HEK293 (cell line): Measurements from ENCODE around the gene FOXP1.

Experiments
- CTCF ChIA-PET: fragments of 350-600 bp; formaldehyde crosslinking; extraction: SDS; loops from one replicate; lab custom pipeline; 2021; ENCODE audit warnings: antibody characterized with exemption; lab: Yijun Ruan, JAX
- POLR2A ChIA-PET: fragments of 300-600 bp; formaldehyde crosslinking; extraction: SDS; loops from one replicate; lab custom pipeline; 2020; ENCODE audit warnings: antibody characterized with exemption, inconsistent platforms; lab: Yijun Ruan, JAX
- H3K27ac ChIP-seq: fragments of 200-500 bp; sonication (Bioruptor generic); 2 replicates; pipeline ENCODE4 v1.5.1; 2014; ENCODE audit warnings: low read depth, low read length, control low read depth, inconsistent platforms; ENCODE audit errors: extremely low read depth
- H3K36me3 ChIP-seq, 2 experiments: fragments of 200-500 bp in 1 of 2; sonication (Bioruptor generic) in 1 of 2; 1 replicate in 1 of 2; 2 replicates in 1 of 2; pipeline ENCODE4 v1.5.1; 2014 to 2017; ENCODE audit warnings: inconsistent platforms in 2 of 2, low read length in 2 of 2; ENCODE audit not compliant: control insufficient read depth in 2 of 2, insufficient read depth in 1 of 2
- H3K4me1 ChIP-seq: fragments of 200-500 bp; sonication (Bioruptor generic); 2 replicates; pipeline ENCODE4 v1.5.1; 2014; ENCODE audit warnings: mild to moderate bottlenecking, low read length, inconsistent platforms; ENCODE audit not compliant: control insufficient read depth, insufficient read depth
- H3K4me3 ChIP-seq: 2 replicates; pipeline ENCODE4 v1.5.1; 2011; ENCODE audit warnings: low read depth, mild to moderate bottlenecking, control low read depth, low read length, moderate library complexity
- H3K9me3 ChIP-seq: fragments of 200-500 bp; sonication (Bioruptor generic); 2 replicates; pipeline ENCODE4 v1.5.1; 2014; ENCODE audit warnings: low read depth, low read length, inconsistent platforms; ENCODE audit not compliant: control insufficient read depth, insufficient read depth
- AEBP2 ChIP-seq: fragments of 450-650 bp; formaldehyde crosslinking; IDR thresholded peaks from 2 replicates; pipeline ENCODE4 v1.5.1; 2016; ENCODE audit warnings: missing biosample characterization, missing genetic modification characterization, borderline replicate concordance
- ATF2 ChIP-seq: fragments of 450-650 bp; formaldehyde crosslinking; IDR thresholded peaks from 2 replicates; pipeline ENCODE4 v1.5.1; 2016; ENCODE audit warnings: missing biosample characterization, missing genetic modification characterization, low read depth
- KLF1 ChIP-seq: fragments of 450-650 bp; formaldehyde crosslinking; IDR thresholded peaks from 2 replicates; pipeline ENCODE4 v1.5.1; 2016; ENCODE audit warnings: missing biosample characterization, missing genetic modification characterization
- KLF7 ChIP-seq: fragments of 450-650 bp; formaldehyde crosslinking; IDR thresholded peaks from 2 replicates; pipeline ENCODE4 v1.5.1; 2016; ENCODE audit warnings: missing biosample characterization, missing genetic modification characterization, borderline replicate concordance
- MEIS1 ChIP-seq: sonication (generic); formaldehyde crosslinking; IDR thresholded peaks from 2 replicates; pipeline ENCODE4 v1.8.1; 2022; ENCODE audit warnings: missing genetic modification reagents, mild to moderate bottlenecking, borderline replicate concordance
- PBX3 ChIP-seq: sonication (generic); formaldehyde crosslinking; IDR thresholded peaks from 2 replicates; pipeline ENCODE4 v1.8.1; 2022; ENCODE audit warnings: mild to moderate bottlenecking, moderate library complexity, missing genetic modification reagents
- REST ChIP-seq: fragments of 450-650 bp; formaldehyde crosslinking; IDR thresholded peaks from 2 replicates; pipeline ENCODE4 v1.5.1; 2016; ENCODE audit warnings: missing biosample characterization, missing genetic modification characterization
- ZBTB17 ChIP-seq: fragments of 450-650 bp; formaldehyde crosslinking; IDR thresholded peaks from 2 replicates; pipeline ENCODE4 v1.5.1; 2016; ENCODE audit warnings: missing biosample characterization, missing genetic modification characterization
- ZBTB6 ChIP-seq: fragments of 450-650 bp; formaldehyde crosslinking; IDR thresholded peaks from 2 replicates; pipeline ENCODE4 v1.5.1; 2017; ENCODE audit warnings: missing biosample characterization, missing genetic modification characterization
- ZNF148 ChIP-seq: fragments of 450-650 bp; formaldehyde crosslinking; IDR thresholded peaks from 2 replicates; pipeline ENCODE4 v1.5.0; 2017; ENCODE audit warnings: missing biosample characterization, missing genetic modification characterization, borderline replicate concordance
- ZNF433 ChIP-seq: fragments of 450-650 bp; formaldehyde crosslinking; IDR thresholded peaks from 2 replicates; pipeline ENCODE4 v1.5.1; 2016; ENCODE audit warnings: missing biosample characterization, missing genetic modification characterization, low read depth
- ZNF48 ChIP-seq: fragments of 450-650 bp; formaldehyde crosslinking; IDR thresholded peaks from 2 replicates; pipeline ENCODE4 v1.5.1; 2016; ENCODE audit warnings: missing biosample characterization, missing genetic modification characterization
- ZNF530 ChIP-seq: fragments of 450-650 bp; formaldehyde crosslinking; IDR thresholded peaks from 2 replicates; pipeline ENCODE4 v1.5.1; 2016; ENCODE audit warnings: low read depth, missing biosample characterization, missing genetic modification characterization
- ZNF544 ChIP-seq: fragments of 450-650 bp; formaldehyde crosslinking; IDR thresholded peaks from 2 replicates; pipeline ENCODE4 v1.5.0; 2017; ENCODE audit warnings: missing biosample characterization, missing genetic modification characterization
- ZNF645 ChIP-seq: fragments of 450-650 bp; formaldehyde crosslinking; IDR thresholded peaks from 2 replicates; pipeline ENCODE4; 2016; ENCODE audit warnings: missing biosample characterization, missing genetic modification characterization
- ZNF658 ChIP-seq: fragments of 450-650 bp; formaldehyde crosslinking; IDR thresholded peaks from 2 replicates; pipeline ENCODE4; 2016; ENCODE audit warnings: missing biosample characterization, missing genetic modification characterization

The FOXP1 gene

GRCh38 chr3:71482771-71483170 lies 100.8 kb downstream of the FOXP1 start:
- ChIA-PET POLR2A (no interaction called here), CTCF (no interaction called here)
- Histone ChIP-seq H3K9me3 (no peaks in the 10 kb centered on the region), H3K4me1 (no peaks in the 10 kb centered on the region), H3K4me3 (no peak overlapping the region), H3K36me3 (no peaks in the 10 kb centered on the region), H3K27ac (no peak overlapping the region)
- TF ChIP-seq KLF1 (no peak), ATF2 (tag by site-specific recombination) (no peak), ZBTB6 (tag by site-specific recombination) (no peak), ZNF530 (tag by site-specific recombination) (no peak), REST (no peak), ZNF658 (tag by site-specific recombination) (no peak), ZNF148 (tag by site-specific recombination) (no peak), MEIS1 (CRISPR knock-in tag) (no peak), AEBP2 (no peak), ZNF433 (tag by site-specific recombination) (no peak), ZNF48 (tag by site-specific recombination) (no peak), PBX3 (CRISPR knock-in tag) (no peak), ZNF544 (tag by site-specific recombination) (no peak), KLF7 (no peak), ZNF645 (no peak), ZBTB17 (tag by site-specific recombination) (no peak)
